Measurements from ENCODE around the gene PLEKHM2.

Gene PLEKHM2

DNA sequence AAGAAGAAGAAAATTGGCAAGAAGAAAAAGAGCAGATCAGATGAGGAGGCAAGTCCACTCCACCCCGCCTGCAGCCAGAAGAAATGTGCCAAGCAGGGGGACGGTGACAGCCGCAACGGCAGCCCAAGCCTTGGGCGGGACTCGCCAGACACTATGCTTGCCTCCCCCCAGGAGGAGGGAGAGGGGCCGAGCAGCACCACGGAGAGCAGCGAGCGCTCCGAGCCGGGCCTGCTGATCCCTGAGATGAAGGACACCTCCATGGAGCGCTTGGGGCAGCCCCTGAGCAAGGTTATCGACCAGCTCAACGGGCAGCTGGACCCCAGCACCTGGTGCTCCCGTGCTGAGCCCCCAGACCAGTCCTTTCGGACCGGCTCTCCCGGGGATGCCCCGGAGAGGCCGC, 42.9 kb downstream of the PLEKHM2 start:
- DNase-seq: no peak

- DNase-seq: no peak
These were observed 43.3 kb downstream of the PLEKHM2 start for GRCh38 chr1:15727424-15727823.

DNA sequence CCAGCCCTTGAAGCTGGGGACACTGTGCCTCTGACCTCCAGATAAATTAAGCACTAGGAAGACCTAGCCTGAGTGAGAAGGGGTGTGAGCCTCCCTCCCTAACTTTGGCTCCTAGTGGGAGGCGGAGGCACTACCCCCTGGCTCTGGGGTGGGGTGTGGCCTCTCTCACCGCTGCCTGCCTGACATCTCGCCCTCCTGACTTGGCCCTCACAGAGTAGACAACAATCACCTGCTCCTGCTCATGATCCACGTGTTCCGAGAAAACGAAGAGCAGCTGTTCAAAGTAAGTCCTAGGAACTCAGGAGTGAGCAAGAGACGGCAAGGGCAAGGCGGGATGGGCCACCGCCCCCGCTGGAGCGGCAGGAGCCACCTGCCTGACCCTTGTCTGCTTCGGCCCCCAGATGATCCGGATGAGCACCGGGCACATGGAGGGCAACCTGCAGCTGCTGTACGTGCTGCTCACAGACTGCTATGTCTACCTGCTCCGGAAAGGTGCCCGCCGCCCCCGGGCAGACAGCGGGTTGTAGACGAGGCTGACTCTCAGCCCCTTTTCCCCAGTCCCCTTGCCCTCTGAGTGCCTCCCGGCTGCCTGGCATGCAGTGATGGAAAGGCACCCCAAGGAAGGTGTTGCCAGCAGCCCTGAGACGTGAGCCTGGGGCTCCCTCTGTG, 43.9 kb downstream of the PLEKHM2 start:
- DNase-seq: no peak

DNA sequence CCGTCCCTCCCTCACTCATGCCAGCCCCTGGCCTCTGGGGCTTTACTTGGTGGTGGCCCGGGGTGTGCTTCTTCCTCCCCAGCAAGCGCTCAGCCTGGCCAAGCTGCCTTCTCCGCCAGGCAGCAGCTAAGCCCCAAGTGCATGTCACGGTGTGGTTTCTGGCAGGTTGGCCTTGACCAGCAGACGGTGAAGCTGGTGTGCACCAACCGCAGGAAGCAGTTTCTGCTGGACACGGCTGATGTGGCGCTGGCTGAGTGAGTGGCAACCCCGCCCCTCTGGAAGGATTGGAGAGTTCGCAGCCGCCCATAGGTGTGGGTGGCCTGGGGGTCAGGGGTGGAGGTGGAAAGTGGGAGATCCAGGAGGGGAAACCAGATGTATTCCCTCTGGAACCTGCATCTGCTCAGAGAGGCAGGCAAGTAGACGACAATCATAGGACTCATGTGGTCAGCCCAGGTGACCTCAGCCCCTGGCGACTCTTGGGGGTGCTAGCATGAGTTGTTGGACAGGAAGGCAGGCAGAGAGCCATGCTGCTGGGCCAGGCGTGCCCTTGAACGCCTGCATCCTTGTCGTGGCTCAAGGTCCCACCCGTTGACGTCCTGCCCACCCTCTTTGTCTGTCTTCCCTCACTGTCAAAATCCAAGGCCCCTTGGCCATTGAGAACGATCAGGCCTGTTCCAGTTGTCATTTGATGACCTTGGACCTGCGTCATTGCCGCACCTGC, 45.0 kb downstream of the PLEKHM2 start:
- no peak for DNase-seq

GRCh38 chr1:15730423-15730822, 46.3 kb downstream of the PLEKHM2 start:
- DNase-seq: no peak

DNA sequence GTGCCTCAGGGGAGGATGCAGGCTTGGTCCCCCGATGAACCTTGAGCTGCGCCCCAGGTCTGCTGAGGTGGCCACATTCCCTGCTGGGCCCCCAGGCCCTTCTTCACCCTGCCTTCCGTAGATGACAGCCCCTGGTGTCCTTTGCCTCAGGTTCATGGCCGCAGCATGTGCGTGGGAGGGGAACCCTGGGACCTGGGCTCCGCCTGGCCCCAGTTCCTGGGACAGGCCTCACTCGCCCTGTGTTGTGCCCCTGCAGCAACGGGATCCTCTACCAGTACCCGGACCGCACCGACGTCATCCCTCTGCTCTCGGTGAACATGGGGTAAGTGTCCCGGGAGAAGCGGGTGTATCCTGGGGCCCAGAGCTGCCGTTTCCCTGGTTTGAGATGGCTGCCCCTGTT, 46.8 kb downstream of the PLEKHM2 start:
- no peak for DNase-seq

GRCh38 chr1:15731735-15732685, 47.9 kb downstream of the PLEKHM2 start:
- no peak for DNase-seq

DNA sequence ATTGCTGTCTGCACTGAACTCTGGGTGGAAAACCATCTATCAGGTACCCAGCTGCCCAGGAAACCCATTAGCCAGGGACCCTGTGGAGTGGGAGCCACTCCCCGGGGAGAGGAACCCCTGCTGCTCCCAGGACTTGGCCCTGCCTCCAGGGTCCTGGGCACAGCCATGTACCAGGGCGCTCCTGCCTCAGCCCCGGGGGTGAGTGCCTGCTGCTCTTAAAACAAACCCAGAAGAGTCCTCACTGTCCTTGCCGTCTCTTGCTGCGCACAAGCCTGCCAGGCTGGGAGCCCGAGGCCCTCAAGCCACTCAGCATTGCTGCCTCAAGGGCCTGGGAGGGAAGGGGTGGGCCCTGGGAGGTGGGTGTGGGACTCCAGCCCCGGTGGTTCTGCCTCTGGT, 48.6 kb downstream of the PLEKHM2 start:
- no peak for DNase-seq

DNA sequence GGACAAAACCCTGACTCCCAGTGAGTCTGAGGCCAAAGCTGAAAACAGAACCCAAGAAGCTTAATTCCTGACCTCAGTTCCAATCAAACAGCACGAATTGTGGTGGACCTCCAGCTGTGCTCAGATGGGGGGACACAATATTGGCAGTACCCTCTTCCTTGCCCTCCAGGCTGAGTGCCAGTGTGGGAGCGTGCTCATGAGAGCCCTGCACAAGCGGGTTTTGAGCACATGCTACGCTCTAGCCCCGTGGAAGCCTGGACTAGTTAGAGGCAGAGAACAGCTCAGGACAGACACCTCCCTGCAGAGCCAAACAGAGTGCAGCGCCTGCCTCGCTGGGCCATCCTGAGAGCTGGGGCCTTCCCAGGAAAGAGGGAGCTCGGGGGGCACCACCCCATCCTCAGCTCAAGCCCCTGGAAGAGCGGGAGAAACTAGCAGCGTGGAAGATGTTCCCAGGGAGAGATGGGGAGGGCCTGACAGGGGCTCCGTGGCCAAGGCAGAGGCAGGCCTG, 49.2 kb downstream of the PLEKHM2 start:
- no peak for DNase-seq

- no peak for DNase-seq
These were observed 49.7 kb downstream of the PLEKHM2 start for GRCh38 chr1:15733726-15734226.

DNA sequence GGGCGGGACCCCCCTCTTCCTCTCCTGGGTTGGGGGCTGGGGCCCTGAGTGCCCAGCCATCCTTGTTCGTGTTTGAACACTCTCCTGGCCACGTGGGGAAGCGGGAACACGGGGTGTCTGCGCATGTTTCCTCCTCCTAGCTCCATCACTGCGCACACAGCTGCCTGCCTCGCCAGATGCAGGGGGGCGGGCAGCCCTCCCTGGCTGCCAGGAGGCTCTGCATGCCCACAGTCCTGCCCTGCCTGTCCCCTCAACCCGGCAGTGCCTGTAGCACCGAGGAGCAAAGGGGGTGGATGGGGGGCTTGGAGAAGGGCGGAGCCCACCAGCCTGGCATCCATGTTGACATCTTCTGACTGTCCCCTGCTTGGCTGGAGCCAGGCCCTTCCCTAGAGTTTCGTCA, 50.2 kb downstream of the PLEKHM2 start:
- no peak for DNase-seq

DNA sequence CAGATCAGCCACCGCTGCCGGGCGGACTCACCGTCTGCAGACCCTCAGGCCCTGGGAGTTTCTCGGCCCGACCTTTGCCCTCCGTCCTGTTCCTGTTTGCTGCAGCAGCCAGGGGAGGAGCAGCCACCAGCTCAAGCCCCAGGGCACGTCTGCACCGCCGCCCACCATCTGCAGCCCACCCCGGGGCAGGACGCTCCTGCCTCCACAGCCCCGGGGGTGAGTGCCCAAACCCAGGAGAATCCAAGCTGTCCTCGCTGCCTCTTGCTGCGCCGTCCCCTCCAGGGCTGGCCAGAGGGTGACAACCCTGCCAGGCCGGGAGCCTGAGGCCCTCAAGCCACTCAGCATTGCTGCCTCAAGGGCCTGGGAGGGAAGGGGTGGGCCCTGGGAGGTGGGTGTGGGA, 50.8 kb downstream of the PLEKHM2 start:
- no peak for DNase-seq

DNA sequence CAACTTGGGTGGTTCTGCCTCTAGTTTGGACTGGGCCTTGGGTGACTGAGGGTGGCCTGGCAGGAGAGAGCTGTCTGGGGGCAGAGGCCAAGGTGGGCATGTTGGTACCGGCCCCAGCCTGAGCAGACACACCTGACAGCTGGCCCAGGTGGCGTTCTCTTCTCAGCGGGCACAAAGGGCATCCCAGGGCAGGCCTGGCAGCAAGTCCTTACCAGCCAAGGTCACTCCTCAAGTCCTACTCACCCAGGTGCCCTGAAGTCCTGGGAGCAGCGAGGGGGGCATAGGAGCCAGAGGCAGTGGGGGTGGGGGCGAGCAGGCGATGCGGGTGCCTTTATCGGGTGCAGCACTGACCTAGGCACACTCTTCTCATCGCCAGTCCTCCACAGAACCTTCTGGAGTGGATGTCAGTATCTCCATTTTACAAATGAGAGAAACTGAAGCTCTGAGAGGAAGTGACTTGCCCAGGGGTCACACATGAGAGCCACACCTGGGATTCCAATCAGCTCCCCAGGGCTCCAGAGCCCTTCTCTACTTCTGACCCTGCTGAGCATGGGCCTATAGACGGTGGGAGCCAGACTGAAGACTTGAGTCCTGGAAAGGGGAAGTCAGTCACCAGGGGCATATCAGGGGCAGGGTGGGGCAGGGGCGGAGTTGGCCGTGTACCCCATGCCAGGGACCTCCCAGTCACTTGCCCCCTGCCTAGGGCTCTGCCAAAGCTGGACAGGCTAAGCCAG, 51.4 kb downstream of the PLEKHM2 start:
- no peak for DNase-seq

- DNase-seq: no peak
These were observed 52.1 kb downstream of the PLEKHM2 start, which contains the start of gene SLC25A34 for GRCh38 chr1:15736038-15736891. SLC25A34 (plus strand) TSS chr1:15736258; CDS start chr1:15736486, 228 bp downstream.

DNA sequence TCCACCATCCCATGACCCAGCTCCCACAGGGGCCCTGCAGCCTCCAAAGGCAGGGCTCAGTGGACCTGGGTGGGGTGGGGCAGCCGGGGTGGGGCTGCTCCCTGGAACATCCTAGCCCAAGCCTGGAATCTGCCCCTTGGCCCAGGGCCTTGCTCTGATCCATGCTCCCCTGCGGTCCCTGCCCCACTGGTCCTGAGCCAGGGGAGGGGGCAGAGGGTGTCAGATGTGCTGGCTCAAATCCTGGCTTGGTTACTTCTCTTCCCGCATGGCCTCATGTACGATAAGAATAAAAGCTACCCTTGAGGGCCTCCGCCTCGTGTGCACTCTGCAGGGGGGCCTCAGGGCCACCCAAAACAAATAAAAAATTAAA, 52.8 kb downstream of the PLEKHM2 start:
- no peak for DNase-seq

DNA sequence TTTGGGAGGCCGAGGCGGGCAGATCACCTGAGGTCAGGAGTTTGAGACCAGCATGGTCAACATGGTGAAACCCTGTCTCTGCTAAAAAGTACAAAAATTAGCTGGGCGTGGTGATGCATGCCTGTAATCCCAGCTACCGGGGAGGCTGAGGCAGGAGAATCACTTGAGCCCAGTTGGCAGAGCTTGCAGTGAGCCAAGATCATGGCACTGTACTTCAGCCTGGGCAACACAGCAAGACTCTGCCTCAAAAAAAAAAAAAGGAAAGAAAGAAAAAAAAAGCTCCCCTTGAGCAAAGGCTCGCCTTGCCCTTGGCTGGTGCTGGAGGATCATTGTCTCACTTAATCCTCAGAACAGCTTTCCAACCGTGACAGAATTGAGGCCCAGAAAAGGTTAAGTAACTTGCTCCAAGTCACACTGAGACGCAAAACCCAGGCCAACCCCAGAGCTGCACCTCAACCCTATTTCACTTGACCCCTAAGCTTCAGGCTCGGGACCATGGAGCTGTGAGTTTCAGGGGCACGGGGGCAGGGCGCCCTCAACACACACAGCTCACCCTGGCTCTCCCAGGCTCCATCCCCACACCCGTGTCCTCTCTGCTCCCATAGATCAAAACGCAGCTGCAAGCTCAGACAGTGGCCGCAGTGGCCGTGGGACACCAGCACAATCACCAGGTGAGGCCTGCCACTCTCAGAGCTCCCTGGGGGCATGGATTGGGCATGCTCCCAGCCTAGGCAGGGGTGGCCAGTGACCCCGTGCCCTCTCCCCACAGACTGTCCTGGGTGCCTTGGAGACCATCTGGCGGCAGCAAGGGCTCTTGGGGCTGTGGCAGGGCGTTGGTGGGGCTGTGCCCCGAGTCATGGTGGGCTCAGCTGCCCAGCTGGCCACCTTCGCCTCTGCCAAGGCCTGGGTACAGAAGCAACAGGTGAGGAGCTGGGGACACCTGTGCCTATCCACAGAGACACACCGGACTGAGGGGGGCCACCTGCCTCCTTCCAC, 53.5 kb downstream of the PLEKHM2 start:
- no peak for DNase-seq

DNA sequence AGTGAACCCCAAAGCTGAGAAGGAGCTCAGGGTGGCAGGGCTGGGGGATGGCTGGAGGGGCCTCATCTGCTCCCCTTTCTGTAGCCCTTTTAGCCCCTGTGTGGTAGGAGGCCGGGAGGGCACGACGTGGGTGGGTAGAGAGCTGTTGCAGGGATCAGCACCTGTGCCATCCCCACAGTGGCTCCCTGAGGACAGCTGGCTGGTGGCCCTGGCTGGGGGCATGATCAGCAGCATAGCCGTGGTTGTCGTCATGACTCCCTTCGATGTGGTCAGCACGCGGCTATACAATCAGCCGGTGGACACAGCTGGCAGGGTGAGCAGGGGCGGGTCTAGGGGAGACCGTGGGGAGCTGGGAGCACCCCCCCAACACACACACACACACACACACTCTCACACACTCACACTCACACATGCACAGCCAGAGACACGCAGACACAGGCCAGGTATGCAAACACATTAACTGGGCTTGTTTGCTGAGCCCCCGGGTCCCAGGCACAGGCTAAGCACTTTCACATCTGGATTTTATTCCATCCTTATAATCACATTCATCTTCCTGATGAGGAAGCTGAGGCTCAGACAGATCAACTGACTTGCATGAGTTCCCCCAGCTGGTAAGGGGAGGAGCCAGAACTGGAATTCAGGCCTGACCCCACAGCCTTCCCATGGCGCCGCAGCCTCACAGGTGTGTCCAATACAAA, 54.4 kb downstream of the PLEKHM2 start:
- no peak for DNase-seq

GRCh38 chr1:15739259-15739658, 55.1 kb downstream of the PLEKHM2 start:
- no peak for DNase-seq

GRCh38 chr1:15739745-15740144, 55.6 kb downstream of the PLEKHM2 start:
- no peak for DNase-seq

Data from CD4-positive, alpha-beta T cell treated with Interleukin-6 for 4 hours (primary cell).